Calu3 (cell line): ENCODE measurements around the gene SUPT6H. TPM values are rescaled to one million over a fixed set of nuclear protein-coding genes. Genes with fewer than 3 reads are reported as not detected.

Experiments used
- BruUV-seq: library from RNA; stranded (reverse); fragments of 400-500 nt; replicated peaks from 2 replicates; lab custom pipeline; 2021; lab: Mats Ljungman, UMichigan
- CTCF ChIA-PET: fragments of 300-600 bp; sonication (Branson Sonifier 250); formaldehyde crosslinking; loops from one replicate; lab custom pipeline; 2022; ENCODE audit warnings: antibody characterized with exemption; lab: Charles Lee
- DNase-seq: peaks from one replicate; pipeline ENCODE4 v3.0.0; 2022
- H3K27ac Mint-ChIP-seq: one replicate; pipeline ENCODE4 v1.8.0; 2022; ENCODE audit warnings: mixed read lengths; ENCODE audit not compliant: unreplicated experiment
- H3K27me3 Mint-ChIP-seq: one replicate; pipeline ENCODE4 v1.8.0; 2022; ENCODE audit warnings: mixed read lengths; ENCODE audit not compliant: unreplicated experiment
- H3K36me3 Mint-ChIP-seq: one replicate; pipeline ENCODE4 v1.8.0; 2022; ENCODE audit warnings: mild to moderate bottlenecking, moderate library complexity, mixed read lengths; ENCODE audit not compliant: insufficient read depth, unreplicated experiment
- H3K4me1 Mint-ChIP-seq: one replicate; pipeline ENCODE4 v1.8.0; 2022; ENCODE audit warnings: mild to moderate bottlenecking, low read depth, mixed read lengths; ENCODE audit not compliant: unreplicated experiment
- H3K4me3 Mint-ChIP-seq: one replicate; pipeline ENCODE4 v1.8.0; 2022; ENCODE audit warnings: mild to moderate bottlenecking, low read depth, moderate library complexity, mixed read lengths; ENCODE audit not compliant: unreplicated experiment
- H3K9me3 Mint-ChIP-seq: one replicate; pipeline ENCODE4 v1.8.0; 2022; ENCODE audit warnings: low read depth, mixed read lengths; ENCODE audit not compliant: unreplicated experiment
- intact Hi-C: fragments of 100-400 bp; cut with micrococcal nuclease; formaldehyde crosslinking; loops from one replicate; pipeline ENCODE4 v1.10.0; 2022; ENCODE audit not compliant: unreplicated experiment
- total RNA-seq: library from RNA; stranded (reverse); gene quantifications from 2 replicates; pipeline ENCODE4 v1.2.3, GENCODE V29; 2022
- TF ChIP-seq, protein P1 (sequence below): fragments of 200-600 bp; IDR thresholded peaks from one replicate; pipeline ENCODE4 v1.8.0; 2022; ENCODE audit warnings: antibody characterized with exemption; ENCODE audit not compliant: unreplicated experiment

Gene SUPT6H
- total RNA-seq, 1 experiment from 2014 or later, result 107 TPM

DNA sequence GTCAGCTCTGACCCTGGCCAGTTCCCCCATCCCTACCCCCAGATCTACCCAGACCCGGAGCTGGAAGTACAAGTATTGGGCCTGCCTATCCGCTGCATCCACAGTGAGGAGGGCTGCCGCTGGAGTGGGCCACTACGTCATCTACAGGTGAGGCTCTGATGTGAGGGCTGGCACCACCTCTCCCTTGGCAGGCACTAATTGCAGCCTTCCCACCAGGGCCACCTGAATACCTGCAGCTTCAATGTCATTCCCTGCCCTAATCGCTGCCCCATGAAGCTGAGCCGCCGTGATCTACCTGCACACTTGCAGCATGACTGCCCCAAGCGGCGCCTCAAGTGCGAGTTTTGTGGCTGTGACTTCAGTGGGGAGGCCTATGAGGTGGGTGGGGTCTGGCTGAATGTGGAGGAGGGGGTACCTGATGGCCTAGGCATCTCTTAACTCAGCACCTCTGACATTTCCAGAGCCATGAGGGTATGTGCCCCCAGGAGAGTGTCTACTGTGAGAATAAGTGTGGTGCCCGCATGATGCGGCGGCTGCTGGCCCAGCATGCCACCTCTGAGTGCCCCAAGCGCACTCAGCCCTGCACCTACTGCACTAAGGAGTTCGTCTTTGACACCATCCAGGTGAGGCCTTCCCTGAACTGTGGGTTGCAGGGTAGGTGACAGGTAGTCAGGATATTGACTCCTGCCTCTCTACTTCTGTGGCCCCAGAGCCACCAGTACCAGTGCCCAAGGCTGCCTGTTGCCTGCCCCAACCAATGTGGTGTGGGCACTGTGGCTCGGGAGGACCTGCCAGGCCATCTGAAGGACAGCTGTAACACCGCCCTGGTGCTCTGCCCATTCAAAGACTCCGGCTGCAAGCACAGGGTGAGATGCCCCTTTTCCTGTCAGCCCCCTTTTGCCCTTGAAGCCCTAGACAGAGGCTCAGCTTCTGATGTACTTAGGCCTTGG is 86.1 kb downstream of the SUPT6H start:
- BruUV-seq, result no TSS peak
- no peak for DNase-seq
- peak overlapping the region; percentile 91 for H3K27ac Mint-ChIP-seq
- H3K9me3 Mint-ChIP-seq, result no peaks in the 10 kb centered on the region
- TF ChIP-seq, protein P1, sequence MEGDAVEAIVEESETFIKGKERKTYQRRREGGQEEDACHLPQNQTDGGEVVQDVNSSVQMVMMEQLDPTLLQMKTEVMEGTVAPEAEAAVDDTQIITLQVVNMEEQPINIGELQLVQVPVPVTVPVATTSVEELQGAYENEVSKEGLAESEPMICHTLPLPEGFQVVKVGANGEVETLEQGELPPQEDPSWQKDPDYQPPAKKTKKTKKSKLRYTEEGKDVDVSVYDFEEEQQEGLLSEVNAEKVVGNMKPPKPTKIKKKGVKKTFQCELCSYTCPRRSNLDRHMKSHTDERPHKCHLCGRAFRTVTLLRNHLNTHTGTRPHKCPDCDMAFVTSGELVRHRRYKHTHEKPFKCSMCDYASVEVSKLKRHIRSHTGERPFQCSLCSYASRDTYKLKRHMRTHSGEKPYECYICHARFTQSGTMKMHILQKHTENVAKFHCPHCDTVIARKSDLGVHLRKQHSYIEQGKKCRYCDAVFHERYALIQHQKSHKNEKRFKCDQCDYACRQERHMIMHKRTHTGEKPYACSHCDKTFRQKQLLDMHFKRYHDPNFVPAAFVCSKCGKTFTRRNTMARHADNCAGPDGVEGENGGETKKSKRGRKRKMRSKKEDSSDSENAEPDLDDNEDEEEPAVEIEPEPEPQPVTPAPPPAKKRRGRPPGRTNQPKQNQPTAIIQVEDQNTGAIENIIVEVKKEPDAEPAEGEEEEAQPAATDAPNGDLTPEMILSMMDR, result no peak
- intact Hi-C loops, result no loop called here
- H3K4me3 Mint-ChIP-seq, result peak overlapping the region; percentile 81
- CTCF ChIA-PET, result interaction anchor here (1.1 to 9.1 kb wide), 3 partner anchors 16 to 204 kb away, joined by 3 to 228 read pairs (median 3); partner anchors contain the start of genes NEK8, PHF12 and TLCD1
- no peaks in the 10 kb centered on the region for H3K27me3 Mint-ChIP-seq
- H3K4me1 Mint-ChIP-seq, result peaks cover 34% of the 10 kb centered on the region
- peaks cover 97% of the 10 kb centered on the region for H3K36me3 Mint-ChIP-seq

DNA sequence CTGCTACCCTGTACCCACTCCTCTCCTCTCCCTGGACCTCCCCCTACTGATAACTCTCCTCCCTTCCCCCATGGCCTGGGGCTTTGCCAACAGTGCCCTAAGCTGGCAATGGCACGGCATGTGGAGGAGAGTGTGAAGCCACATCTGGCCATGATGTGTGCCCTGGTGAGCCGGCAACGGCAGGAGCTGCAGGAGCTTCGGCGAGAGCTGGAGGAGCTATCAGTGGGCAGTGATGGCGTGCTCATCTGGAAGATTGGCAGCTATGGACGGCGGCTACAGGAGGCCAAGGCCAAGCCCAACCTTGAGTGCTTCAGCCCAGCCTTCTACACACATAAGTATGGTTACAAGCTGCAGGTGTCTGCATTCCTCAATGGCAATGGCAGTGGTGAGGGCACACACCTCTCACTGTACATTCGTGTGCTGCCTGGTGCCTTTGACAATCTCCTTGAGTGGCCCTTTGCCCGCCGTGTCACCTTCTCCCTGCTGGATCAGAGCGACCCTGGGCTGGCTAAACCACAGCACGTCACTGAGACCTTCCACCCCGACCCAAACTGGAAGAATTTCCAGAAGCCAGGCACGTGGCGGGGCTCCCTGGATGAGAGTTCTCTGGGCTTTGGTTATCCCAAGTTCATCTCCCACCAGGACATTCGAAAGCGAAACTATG is 87.0 kb downstream of the SUPT6H start:
- intact Hi-C loops, result no loop called here
- Mint-ChIP-seq H3K4me3 (peak overlapping the region; percentile 81), H3K27me3 (no peaks in the 10 kb centered on the region), H3K9me3 (no peaks in the 10 kb centered on the region), H3K4me1 (peaks cover 31% of the 10 kb centered on the region), H3K27ac (peak overlapping the region; percentile 56), H3K36me3 (peaks cover 95% of the 10 kb centered on the region)
- no TSS peak for BruUV-seq
- CTCF ChIA-PET, result interaction anchor here (0.6 to 9.1 kb wide), 2 partner anchors 22 to 88 kb away, joined by 5 to 228 read pairs; partner anchors contain the start of genes NEK8 and TLCD1
- no peak for DNase-seq
- TF ChIP-seq, protein P1, result no peak

DNA sequence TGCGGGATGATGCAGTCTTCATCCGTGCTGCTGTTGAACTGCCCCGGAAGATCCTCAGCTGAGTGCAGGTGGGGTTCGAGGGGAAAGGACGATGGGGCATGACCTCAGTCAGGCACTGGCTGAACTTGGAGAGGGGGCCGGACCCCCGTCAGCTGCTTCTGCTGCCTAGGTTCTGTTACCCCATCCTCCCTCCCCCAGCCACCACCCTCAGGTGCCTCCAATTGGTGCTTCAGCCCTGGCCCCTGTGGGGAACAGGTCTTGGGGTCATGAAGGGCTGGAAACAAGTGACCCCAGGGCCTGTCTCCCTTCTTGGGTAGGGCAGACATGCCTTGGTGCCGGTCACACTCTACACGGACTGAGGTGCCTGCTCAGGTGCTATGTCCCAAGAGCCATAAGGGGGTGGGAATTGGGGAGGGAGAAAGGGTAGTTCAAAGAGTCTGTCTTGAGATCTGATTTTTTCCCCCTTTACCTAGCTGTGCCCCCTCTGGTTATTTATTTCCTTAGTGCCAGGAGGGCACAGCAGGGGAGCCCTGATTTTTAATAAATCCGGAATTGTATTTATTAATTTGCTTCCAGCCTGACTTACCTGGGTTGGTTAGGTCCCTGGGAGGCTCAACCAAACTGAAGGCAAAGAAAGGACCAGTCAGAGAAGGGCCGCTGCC is 87.6 kb downstream of the SUPT6H start:
- no peak for DNase-seq
- TF ChIP-seq, protein P1, result no peak
- Mint-ChIP-seq H3K27ac (peak overlapping the region; percentile 56), H3K27me3 (no peaks in the 10 kb centered on the region), H3K4me3 (peak overlapping the region; percentile 81), H3K9me3 (no peaks in the 10 kb centered on the region), H3K36me3 (peaks cover 93% of the 10 kb centered on the region), H3K4me1 (peaks cover 31% of the 10 kb centered on the region)
- intact Hi-C loops, result loop anchor here (1.0 kb wide), 1 partner anchor 22 kb away; no protein-coding TSS in a partner anchor
- BruUV-seq, result no TSS peak
- CTCF ChIA-PET, result interaction anchor here (0.8 to 9.1 kb wide), 4 partner anchors 14 to 30 kb away, joined by 3 to 228 read pairs (median 6); partner anchors contain the start of genes NEK8, RPL23A and TLCD1
